Adrenal gland (tissue), 12 donors: ENCODE results near the gene HS2ST1. TPM values are rescaled to one million over a fixed set of nuclear protein-coding genes. Genes with fewer than 3 reads are reported as not detected.

ENCODE experiments used
- DNase-seq, 7 donors: peaks; one replicate each; pipeline ENCODE4 v3.0.0-alpha.2; 2019 to 2020
- H3K27ac ChIP-seq, 5 donors: fragments of 200-600 bp; sonication (generic) in 4 of 5; 1 replicate in 3 of 5; 2 replicates in 2 of 5; pipeline versions ENCODE4 v1.5.1 to v1.8.0; 2016 to 2020; ENCODE audit warnings: mild to moderate bottlenecking in 1 of 5
- H3K27me3 ChIP-seq: fragments of 200-600 bp; 2 replicates; pipeline ENCODE4 v1.8.0; 2021
- H3K36me3 ChIP-seq, 2 donors: fragments of 200-600 bp; replicated peaks in 1 of 2; 1 replicate in 1 of 2; 2 replicates in 1 of 2; pipeline versions ENCODE4 v1.5.1 to v1.8.0; 2018 to 2022
- H3K4me1 ChIP-seq, 2 donors: fragments of 200-600 bp; replicated peaks in 1 of 2; 1 replicate in 1 of 2; 2 replicates in 1 of 2; pipeline versions ENCODE4 v1.5.1 to v1.8.0; 2018 to 2021
- H3K4me3 ChIP-seq, 4 donors: fragments of 200-600 bp; sonication (generic) in 3 of 4; one replicate each; pipeline ENCODE4 v1.5.1; 2016 to 2018
- H3K9me3 ChIP-seq, 3 donors: fragments of 200-600 bp; sonication (generic) in 1 of 3; replicated peaks in 1 of 3; 1 replicate in 2 of 3; 2 replicates in 1 of 3; pipeline versions ENCODE4 v1.5.1 to v1.8.0; 2016 to 2021
- POLR2A ChIP-seq, 2 donors: fragments of 450-650 bp; IDR thresholded peaks; one replicate each; pipeline ENCODE4 v1.6.1; 2017; ENCODE audit warnings: antibody characterized with exemption in 2 of 2, mild to moderate bottlenecking in 2 of 2, moderate library complexity in 1 of 2
- WGBS, 4 donors: extraction: QIAGEN DNeasy Blood & Tissue Kit in 2 of 4; methylation state at CpG; one replicate each; pipeline versions ENCODE4 v1.1.5 to v1.1.7; 2013 to 2017; 5-methylcytosine and 5-hydroxymethylcytosine counted together
- intact Hi-C, 2 donors: fragments of 100-400 bp; cut with DNase I; formaldehyde crosslinking; loops; one replicate each; pipeline versions ENCODE4 v1.14.1 to v1.15.0; 2022 to 2023
- polyA plus RNA-seq, 3 donors: library from polyadenylated mRNA; stranded (reverse); fragments of 200-250 nt in 2 of 3; fragments of 350-450 nt in 1 of 3; fragmentation: Illumina TruSeq in 1 of 3; extraction: RNeasy Lipid Tissue Mini Kit (QIAGEN cat#74804) in 1 of 3; gene quantifications; one replicate each; pipeline ENCODE4 v1.2.3, GENCODE V29; 2013 to 2014
- total RNA-seq, 9 donors: library from RNA; depleted of rRNA in 4 of 9; stranded (reverse); fragments of >200 nt in 4 of 9; fragments of 120-200 nt in 1 of 9; fragmentation: NEBNext Ultra II Directional in 1 of 9; extraction: Animal tissue kit (Norgen Biotek cat#: 25700) in 1 of 9; gene quantifications; one replicate each; pipeline versions ENCODE4 v1.1.0 to v1.2.4, GENCODE V29; 2013 to 2023
- TF ChIP-seq, protein P1 (sequence below), 6 experiments: fragments of 450-650 bp in 4 of 6; fragments of 200-600 bp in 2 of 6; sonication (generic) in 1 of 6; IDR thresholded peaks; 1 replicate in 5 of 6; 2 replicates in 1 of 6; pipeline versions ENCODE4 v1.5.1 to v1.8.0; 2016 to 2021; ENCODE audit warnings: antibody characterized with exemption in 6 of 6, mild to moderate bottlenecking in 2 of 6, moderate library complexity in 1 of 6
- donor health status: healthy with polysubstance abuse.
- donor health status: Bipolar disorder and iron deficiency.
- donor health status: DM: yes; HTN: yes; CAD: no.
- donor health status: DM: no; HTN: no; CAD: no.
- donor health status: DM: no; HTN: no; CAD: no.
- donor health status: DM: yes; HTN: yes; CAD: no.

The HS2ST1 gene
- total and polyA plus RNA-seq, 12 donors, result 11.2 to 131 (median 46.5) TPM

DNA sequence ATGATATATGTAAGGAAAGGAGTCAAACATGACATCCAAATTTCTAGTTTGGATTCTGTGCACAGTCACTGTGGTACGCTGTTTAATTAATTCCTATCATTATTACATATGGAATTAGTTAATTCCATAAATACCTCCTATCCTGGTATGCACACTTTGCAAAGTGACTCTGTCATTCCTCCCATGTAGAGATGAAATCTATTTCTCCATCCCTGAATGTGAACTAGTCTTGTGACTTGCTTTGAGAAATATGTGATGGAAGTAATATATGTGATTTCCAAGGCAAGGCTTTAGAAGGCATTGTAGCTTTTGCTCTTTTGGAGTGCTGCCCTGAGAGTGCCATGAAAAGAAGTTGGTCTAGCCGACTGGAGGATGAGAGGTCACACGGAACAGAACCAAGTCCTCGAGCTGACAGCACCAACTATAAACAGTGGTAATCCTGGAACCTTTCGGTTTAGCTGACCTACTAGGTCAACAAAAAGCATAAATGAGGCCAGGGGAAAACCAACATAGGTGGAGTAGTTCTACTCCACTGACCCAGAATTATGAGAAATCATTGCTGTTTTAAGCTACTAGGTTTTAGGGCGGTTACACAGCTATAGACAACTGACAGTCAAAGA, 2.0 kb upstream of the HS2ST1 start:
- H3K27me3 ChIP-seq, result no peaks in the 10 kb centered on the region
- peak overlapping the region in 1 of 4 donors; percentile 74 for H3K4me3 ChIP-seq
- DNase-seq, result no peak
- peaks cover 0 to 3% (median 0%) of the 10 kb centered on the region in 3 donors for H3K9me3 ChIP-seq
- intact Hi-C loops, result loop anchor here in 1 of 2 donors (10.0 kb wide), 1 partner anchor 52 kb away; no protein-coding TSS in a partner anchor
- H3K36me3 ChIP-seq, result no peaks in the 10 kb centered on the region
- WGBS, 4 donors, result 47 to 65% (median 54%) methylated on average over 6 of the region's 6 CpGs
- TF ChIP-seq POLR2A (IDR thresholded peaks at IDR 0.05), result no peak
- TF ChIP-seq, protein P1, sequence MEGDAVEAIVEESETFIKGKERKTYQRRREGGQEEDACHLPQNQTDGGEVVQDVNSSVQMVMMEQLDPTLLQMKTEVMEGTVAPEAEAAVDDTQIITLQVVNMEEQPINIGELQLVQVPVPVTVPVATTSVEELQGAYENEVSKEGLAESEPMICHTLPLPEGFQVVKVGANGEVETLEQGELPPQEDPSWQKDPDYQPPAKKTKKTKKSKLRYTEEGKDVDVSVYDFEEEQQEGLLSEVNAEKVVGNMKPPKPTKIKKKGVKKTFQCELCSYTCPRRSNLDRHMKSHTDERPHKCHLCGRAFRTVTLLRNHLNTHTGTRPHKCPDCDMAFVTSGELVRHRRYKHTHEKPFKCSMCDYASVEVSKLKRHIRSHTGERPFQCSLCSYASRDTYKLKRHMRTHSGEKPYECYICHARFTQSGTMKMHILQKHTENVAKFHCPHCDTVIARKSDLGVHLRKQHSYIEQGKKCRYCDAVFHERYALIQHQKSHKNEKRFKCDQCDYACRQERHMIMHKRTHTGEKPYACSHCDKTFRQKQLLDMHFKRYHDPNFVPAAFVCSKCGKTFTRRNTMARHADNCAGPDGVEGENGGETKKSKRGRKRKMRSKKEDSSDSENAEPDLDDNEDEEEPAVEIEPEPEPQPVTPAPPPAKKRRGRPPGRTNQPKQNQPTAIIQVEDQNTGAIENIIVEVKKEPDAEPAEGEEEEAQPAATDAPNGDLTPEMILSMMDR (IDR thresholded peaks at IDR 0.05), result no peak
- peaks cover 15 to 52% of the 10 kb centered on the region in 2 donors for H3K4me1 ChIP-seq
- no peak overlapping the region for H3K27ac ChIP-seq

DNA sequence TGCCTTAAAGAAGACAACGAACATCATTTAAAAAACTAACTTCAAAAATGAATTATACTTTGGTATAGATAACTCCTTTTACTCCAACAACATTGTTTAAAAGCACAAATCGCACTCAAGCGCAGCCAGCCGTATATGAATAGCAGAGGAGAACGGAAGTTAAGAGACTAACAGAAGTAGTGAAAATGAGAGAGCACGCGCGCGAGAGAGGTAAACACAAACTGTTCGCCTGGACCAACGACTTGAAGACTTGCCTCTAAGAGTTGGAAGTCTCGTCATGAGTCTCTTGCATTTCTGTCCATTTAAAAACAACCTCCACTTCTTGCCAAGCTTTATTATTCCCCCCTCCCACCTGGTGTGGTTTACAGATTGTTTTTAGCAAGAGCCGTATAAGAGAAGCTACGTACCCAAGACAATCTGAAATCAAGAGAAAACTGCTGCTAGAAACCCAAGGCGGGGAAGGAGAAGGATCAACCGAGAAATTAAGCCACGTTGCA, 988 bp upstream of the HS2ST1 start:
- Histone ChIP-seq H3K36me3 (no peaks in the 10 kb centered on the region), H3K4me3 (peak overlapping the region; percentile 19 to 74 (median 48)), H3K9me3 (peaks cover 0 to under 1% (median 0%) of the 10 kb centered on the region in 3 donors), H3K27ac (peak overlapping the region; percentile 22 to 95 (median 91)), H3K27me3 (no peaks in the 10 kb centered on the region), H3K4me1 (peaks cover 15 to 50% of the 10 kb centered on the region in 2 donors)
- intact Hi-C loops, result loop anchor here in 1 of 2 donors (10.0 kb wide), 1 partner anchor 51 kb away; no protein-coding TSS in a partner anchor
- 0% methylated on average over 17 of the region's 17 CpGs for WGBS, 4 donors
- DNase-seq, result peak in 4 of 7 donors; percentile 22 to 37 (median 28)
- TF ChIP-seq, protein P1 (IDR thresholded peaks at IDR 0.05), result no peak
- no peak for TF ChIP-seq POLR2A (IDR thresholded peaks at IDR 0.05)

DNA sequence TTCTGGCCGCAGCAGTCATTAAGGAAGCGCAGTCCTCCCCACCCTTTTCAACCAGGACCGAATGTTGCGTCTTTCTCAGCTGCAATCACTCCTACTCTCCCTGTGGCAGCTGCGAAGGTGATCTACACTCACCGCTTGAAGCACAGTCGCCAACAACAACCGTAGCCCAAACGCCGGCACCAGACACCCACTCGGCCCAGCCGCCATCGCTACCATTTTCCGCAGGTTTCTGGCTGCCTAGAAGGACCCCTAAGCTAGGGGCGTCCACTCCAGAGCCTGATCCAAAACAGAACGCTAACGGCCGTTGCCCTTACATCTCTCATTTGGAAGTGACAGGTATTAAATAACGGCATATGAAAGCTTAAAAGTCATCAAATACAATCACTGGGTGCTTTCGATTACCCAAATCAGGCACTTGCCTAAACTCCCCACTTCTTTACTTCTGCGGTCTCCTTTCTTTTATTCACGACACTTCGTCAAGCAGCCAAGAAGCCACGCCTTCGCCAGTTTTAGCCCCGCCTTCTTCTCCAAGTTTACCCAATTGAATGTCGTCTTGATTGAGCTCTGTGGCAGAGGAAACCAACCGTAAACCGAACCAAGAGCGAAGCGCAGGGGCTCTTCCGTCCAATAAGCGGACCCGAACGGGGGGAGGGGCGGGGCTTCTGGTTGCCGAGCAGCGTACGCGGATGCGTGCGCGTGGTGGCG, 387 bp upstream of the HS2ST1 start, which contains the start of gene SELENOF:
SELENOF (minus strand) TSS at position 231 of the 705 bp plus-strand sequence; CDS start at position 216, 15 bp downstream.
- peak; percentile 24 to 30 for TF ChIP-seq POLR2A (IDR thresholded peaks at IDR 0.05)
- TF ChIP-seq, protein P1 (IDR thresholded peaks at IDR 0.05), result peak in 4 of 6 experiments; percentile 12 to 22 (median 15)
- WGBS, 4 donors, result 0 to 1% (median 0%) methylated on average over 24 to 44 of the region's 44 CpGs
- peak within 1 kb of the TSS; percentile 49 to 95 (median 91) for H3K27ac ChIP-seq
- no peaks in the 10 kb centered on the region for H3K9me3 ChIP-seq
- no peaks in the 10 kb centered on the region for H3K36me3 ChIP-seq
- H3K4me1 ChIP-seq, result peaks cover 15 to 44% of the 10 kb centered on the region in 2 donors
- intact Hi-C loops, result loop anchor here in 1 of 2 donors (10.0 kb wide), 1 partner anchor 51 kb away; no protein-coding TSS in a partner anchor
- no peaks in the 10 kb centered on the region for H3K27me3 ChIP-seq
- DNase-seq, result peak; percentile 99 to 100 (median 100)
- H3K4me3 ChIP-seq, result peak within 1 kb of the TSS; percentile 76 to 95 (median 90)
